Measurements from ENCODE around the gene OSBPL8.

DNA sequence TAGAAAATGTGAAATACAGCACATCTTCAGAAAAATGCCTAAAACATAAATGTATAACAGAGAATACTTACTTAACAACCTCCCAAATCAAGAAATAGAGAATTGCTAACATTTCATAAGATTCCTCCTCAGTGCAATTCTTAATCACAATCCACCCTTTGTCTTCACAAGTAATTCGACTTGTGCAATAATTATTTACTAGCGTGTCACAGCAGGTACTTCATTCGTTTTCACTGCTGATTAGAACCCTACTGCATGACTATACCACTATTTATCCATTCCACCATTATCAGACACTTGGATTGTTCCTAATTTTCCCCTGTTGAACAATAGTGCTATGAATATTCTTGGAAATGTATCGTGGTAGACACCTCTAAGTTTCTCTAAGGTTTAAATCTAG, 146.4 kb downstream of the OSBPL8 start:
- TF ChIP-seq, protein P1, sequence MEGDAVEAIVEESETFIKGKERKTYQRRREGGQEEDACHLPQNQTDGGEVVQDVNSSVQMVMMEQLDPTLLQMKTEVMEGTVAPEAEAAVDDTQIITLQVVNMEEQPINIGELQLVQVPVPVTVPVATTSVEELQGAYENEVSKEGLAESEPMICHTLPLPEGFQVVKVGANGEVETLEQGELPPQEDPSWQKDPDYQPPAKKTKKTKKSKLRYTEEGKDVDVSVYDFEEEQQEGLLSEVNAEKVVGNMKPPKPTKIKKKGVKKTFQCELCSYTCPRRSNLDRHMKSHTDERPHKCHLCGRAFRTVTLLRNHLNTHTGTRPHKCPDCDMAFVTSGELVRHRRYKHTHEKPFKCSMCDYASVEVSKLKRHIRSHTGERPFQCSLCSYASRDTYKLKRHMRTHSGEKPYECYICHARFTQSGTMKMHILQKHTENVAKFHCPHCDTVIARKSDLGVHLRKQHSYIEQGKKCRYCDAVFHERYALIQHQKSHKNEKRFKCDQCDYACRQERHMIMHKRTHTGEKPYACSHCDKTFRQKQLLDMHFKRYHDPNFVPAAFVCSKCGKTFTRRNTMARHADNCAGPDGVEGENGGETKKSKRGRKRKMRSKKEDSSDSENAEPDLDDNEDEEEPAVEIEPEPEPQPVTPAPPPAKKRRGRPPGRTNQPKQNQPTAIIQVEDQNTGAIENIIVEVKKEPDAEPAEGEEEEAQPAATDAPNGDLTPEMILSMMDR (IDR thresholded peaks at IDR 0.05): no peak
- TF ChIP-seq POLR2A (IDR thresholded peaks at IDR 0.05; ENCODE audit: low read depth) (no peak), POLR2AphosphoS5 (IDR thresholded peaks at IDR 0.05) (no peak), EP300 (IDR thresholded peaks at IDR 0.05) (no peak)

All from esophagus muscularis mucosa (tissue), 4 donors.